Tibial nerve (tissue), 4 donors: ENCODE data around the gene CD226.

ENCODE experiments used
- EP300 ChIP-seq, 2 donors: sonication (generic); formaldehyde crosslinking; IDR thresholded peaks; one replicate each; pipeline ENCODE4 v1.6.1; 2017; ENCODE audit warnings: antibody characterized with exemption in 2 of 2, mild to moderate bottlenecking in 1 of 2
- POLR2A ChIP-seq, 2 donors: fragments of 450-650 bp; IDR thresholded peaks; one replicate each; pipeline ENCODE4 v1.6.1; 2017; ENCODE audit warnings: antibody characterized with exemption in 2 of 2, mild to moderate bottlenecking in 2 of 2, moderate library complexity in 2 of 2
- TF ChIP-seq, protein P1 (sequence below), 5 experiments: fragments of 200-600 bp in 3 of 5; fragments of 450-650 bp in 2 of 5; sonication (generic) in 3 of 5; IDR thresholded peaks; one replicate each; pipeline ENCODE4 v1.5.1; 2016 to 2019; ENCODE audit warnings: antibody characterized with exemption in 5 of 5, mild to moderate bottlenecking in 3 of 5, moderate library complexity in 2 of 5

DNA sequence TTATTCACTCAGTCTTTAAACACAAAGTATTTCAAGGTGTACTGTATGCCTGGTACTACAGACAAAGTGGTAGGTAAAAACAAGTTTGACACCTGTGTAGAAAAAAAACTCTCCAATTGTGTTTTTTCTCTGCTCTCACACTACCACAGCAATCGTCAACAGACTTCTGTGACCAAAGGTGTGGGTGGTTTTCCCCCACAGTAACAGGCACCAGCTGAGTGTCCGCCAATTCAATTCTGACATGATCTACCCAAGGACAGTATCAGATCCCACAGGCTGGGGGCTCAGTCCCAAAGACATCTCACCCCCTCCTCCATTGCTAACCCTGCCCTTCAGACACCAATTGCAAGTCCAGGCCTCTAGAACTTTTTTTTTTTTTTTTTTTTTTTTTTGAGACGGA, 71.2 kb downstream of the CD226 start:
- no peak for TF ChIP-seq EP300 (IDR thresholded peaks at IDR 0.05)
- TF ChIP-seq, protein P1, sequence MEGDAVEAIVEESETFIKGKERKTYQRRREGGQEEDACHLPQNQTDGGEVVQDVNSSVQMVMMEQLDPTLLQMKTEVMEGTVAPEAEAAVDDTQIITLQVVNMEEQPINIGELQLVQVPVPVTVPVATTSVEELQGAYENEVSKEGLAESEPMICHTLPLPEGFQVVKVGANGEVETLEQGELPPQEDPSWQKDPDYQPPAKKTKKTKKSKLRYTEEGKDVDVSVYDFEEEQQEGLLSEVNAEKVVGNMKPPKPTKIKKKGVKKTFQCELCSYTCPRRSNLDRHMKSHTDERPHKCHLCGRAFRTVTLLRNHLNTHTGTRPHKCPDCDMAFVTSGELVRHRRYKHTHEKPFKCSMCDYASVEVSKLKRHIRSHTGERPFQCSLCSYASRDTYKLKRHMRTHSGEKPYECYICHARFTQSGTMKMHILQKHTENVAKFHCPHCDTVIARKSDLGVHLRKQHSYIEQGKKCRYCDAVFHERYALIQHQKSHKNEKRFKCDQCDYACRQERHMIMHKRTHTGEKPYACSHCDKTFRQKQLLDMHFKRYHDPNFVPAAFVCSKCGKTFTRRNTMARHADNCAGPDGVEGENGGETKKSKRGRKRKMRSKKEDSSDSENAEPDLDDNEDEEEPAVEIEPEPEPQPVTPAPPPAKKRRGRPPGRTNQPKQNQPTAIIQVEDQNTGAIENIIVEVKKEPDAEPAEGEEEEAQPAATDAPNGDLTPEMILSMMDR (IDR thresholded peaks at IDR 0.05): no peak
- TF ChIP-seq POLR2A (IDR thresholded peaks at IDR 0.05): no peak
